ENCODE results near the gene NPL. TPM values are rescaled to one million over a fixed set of nuclear protein-coding genes. Genes with fewer than 3 reads are reported as not detected.

Gene NPL
- total RNA-seq, 1 donor from 2014 or later = 16.2 TPM

DNA sequence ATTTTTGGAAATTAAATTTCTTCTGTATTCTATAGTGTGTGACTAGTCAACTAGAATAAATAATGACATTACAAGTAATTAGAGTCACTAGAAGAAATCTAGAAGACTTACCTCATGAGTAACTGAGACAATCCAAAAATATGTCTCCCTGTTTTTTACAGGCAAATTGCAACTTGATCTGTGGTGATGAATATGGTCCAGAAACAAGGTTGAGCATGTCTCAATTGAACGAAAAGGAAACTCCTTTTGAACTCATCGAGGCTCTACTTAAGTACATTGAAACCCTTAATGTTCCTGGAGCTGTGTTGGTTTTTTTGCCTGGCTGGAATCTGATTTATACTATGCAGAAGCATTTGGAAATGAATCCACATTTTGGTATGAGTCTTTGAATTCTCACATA, 86.3 kb downstream of the NPL start:
- Histone ChIP-seq H3K36me3 (peaks cover 0 to 99% of the 10 kb centered on the region in 2 donors), H3K27me3 (no peaks in the 10 kb centered on the region), H3K9me3 (no peaks in the 10 kb centered on the region), H3K27ac (no peak overlapping the region), H3K4me1 (no peaks in the 10 kb centered on the region), H3K4me3 (no peak overlapping the region)
- DNase-seq (ENCODE audit: extremely low spot score in 2 of 2) = no peak
- intact Hi-C loops (cut with DNase I) = no loop called here
- TF ChIP-seq CTCF (IDR thresholded peaks at IDR 0.05) (no peak), POLR2A (IDR thresholded peaks at IDR 0.05) (no peak), POLR2AphosphoS5 (IDR thresholded peaks at IDR 0.05; ENCODE audit: insufficient read depth in 1 of 2, low read depth in 1 of 2) (no peak)

- DNase-seq (ENCODE audit: extremely low spot score in 2 of 2) = no peak
- Histone ChIP-seq H3K27me3 (no peaks in the 10 kb centered on the region), H3K9me3 (no peaks in the 10 kb centered on the region), H3K4me1 (no peaks in the 10 kb centered on the region), H3K36me3 (peaks cover 0 to 99% of the 10 kb centered on the region in 2 donors), H3K4me3 (no peak overlapping the region), H3K27ac (no peak overlapping the region)
- intact Hi-C loops (cut with DNase I) = no loop called here
- TF ChIP-seq POLR2AphosphoS5 (IDR thresholded peaks at IDR 0.05; ENCODE audit: insufficient read depth in 1 of 2, low read depth in 1 of 2) = no peak
- TF ChIP-seq POLR2A (IDR thresholded peaks at IDR 0.05) = no peak
- TF ChIP-seq CTCF (IDR thresholded peaks at IDR 0.05) = no peak
Measured at GRCh38 chr1:182877331-182877730, 87.8 kb downstream of the NPL start.

GRCh38 chr1:182877842-182878241, 88.3 kb downstream of the NPL start:
- peaks cover 0 to 99% of the 10 kb centered on the region in 2 donors for H3K36me3 ChIP-seq
- intact Hi-C loops (cut with DNase I) = no loop called here
- no peaks in the 10 kb centered on the region for H3K27me3 ChIP-seq
- no peaks in the 10 kb centered on the region for H3K9me3 ChIP-seq
- DNase-seq (ENCODE audit: extremely low spot score in 2 of 2) = no peak
- H3K4me3 ChIP-seq = no peak overlapping the region
- no peak for TF ChIP-seq POLR2A (IDR thresholded peaks at IDR 0.05)
- TF ChIP-seq POLR2AphosphoS5 (IDR thresholded peaks at IDR 0.05; ENCODE audit: insufficient read depth in 1 of 2, low read depth in 1 of 2) = no peak
- TF ChIP-seq CTCF (IDR thresholded peaks at IDR 0.05) = no peak
- no peak overlapping the region for H3K27ac ChIP-seq
- no peaks in the 10 kb centered on the region for H3K4me1 ChIP-seq

Other genes starting within 250 kb of the NPL start
- 5.4 TPM for gene RNASEL, start 200.5 kb upstream of the NPL start, total RNA-seq
- 1.2 TPM for gene RGS16, start 185.4 kb upstream of the NPL start, total RNA-seq
- not detected for gene RGS8, start 105.2 kb upstream of the NPL start, total RNA-seq
- gene DHX9, start 49.6 kb downstream of the NPL start, total RNA-seq = 88.6 TPM
- not detected for gene SHCBP1L, start 163.4 kb downstream of the NPL start, total RNA-seq
- 217 TPM for gene LAMC1, start 233.6 kb downstream of the NPL start, total RNA-seq

Data from vagina (tissue), 2 donors.